GM18951 (cell line): Measurements from ENCODE around the gene MAGI2.
"Not testable (repeated sequence)": the region's sequence is repeated elsewhere in the genome, so short reads cannot be mapped to it uniquely, and the experiment has no call there.

Source experiments
- POLR2A ChIP-seq: IDR thresholded peaks from 4 replicates; pipeline ENCODE4 v1.6.1; 2011; ENCODE audit warnings: mild to moderate bottlenecking; ENCODE audit not compliant: insufficient read length, insufficient read depth; ENCODE audit errors: extremely low read depth
- in situ Hi-C: fragments of 300-500 bp; cut with MboI; formaldehyde crosslinking; loops from one replicate; pipeline ENCODE4 v1.12.0; 2022; ENCODE audit warnings: low sequenced_read_pairs, mixed read lengths, inconsistent platforms; ENCODE audit not compliant: unreplicated experiment

Gene MAGI2

DNA sequence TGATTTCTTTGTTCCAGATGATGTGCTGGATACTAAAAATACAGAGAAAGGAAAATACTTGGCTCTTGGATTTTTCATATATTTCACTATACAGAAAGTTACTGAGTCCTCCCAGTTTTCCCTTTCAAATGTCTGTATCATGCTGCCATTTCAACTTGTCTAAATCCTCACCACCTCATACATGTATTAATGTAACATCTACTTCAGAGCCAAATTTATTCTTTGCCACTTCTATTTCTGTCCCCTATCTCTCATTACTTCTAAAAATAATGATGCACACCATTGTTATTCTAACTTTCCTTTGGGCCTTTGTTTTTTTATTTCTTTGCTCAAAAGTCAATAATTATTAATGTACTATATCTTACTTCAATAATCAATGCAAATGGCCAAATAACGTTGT, 312.2 kb downstream of the MAGI2 start:
- in situ Hi-C loops = no loop called here
- TF ChIP-seq POLR2A = no peak

DNA sequence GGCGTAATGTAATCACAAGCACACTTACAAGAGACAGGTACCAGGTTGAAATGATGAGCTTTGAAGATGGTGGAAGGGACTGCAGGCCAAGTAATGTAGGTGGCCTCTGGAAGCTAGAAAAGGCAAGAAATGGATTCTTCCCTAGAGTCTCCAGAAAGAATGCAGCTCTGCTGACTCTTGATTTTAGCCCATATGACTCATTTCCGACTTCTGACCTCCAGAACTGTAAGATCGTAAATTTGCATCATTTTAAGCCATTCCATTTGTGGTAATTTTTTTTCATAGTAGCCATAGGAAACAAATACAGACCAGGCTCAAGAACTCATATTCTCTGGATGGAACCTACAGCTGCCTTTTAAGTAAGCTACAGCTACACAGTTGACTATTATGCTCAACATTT, 315.5 kb downstream of the MAGI2 start:
- no peak for TF ChIP-seq POLR2A
- in situ Hi-C loops = no loop called here

GRCh38 chr7:79132844-79133451, 320.5 kb downstream of the MAGI2 start:
- in situ Hi-C loops = no loop called here

GRCh38 chr7:79130715-79131114, 322.8 kb downstream of the MAGI2 start:
- no peak for TF ChIP-seq POLR2A
- in situ Hi-C loops = no loop called here

More at GRCh38 chr7:79132844-79133451, 320.5 kb downstream of the MAGI2 start:
- TF ChIP-seq POLR2A = no peak

- in situ Hi-C loops = no loop called here
- no peak for TF ChIP-seq POLR2A
These were observed 329.1 kb downstream of the MAGI2 start for GRCh38 chr7:79124331-79124730.

DNA sequence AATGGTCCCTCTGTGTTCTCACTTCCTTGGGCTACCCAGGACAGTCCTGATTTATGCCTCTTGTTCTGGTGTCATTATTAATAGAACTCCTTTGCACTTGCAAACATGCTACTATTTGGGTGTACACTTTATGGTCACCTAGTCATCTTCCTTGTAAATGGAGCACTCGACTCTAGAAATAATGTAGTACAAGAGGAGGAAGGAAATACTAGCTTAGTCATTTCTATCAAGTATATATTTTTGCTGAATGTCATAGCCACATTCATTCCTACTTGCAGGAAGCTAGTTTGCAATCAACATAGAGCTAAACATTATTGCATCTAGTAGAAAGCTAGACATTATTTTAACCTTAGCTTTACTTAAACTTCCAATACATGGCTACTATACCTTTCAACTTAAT, 335.3 kb downstream of the MAGI2 start:
- in situ Hi-C loops = no loop called here
- TF ChIP-seq POLR2A = no peak

- TF ChIP-seq POLR2A = no peak
- in situ Hi-C loops = no loop called here
These were observed 357.1 kb downstream of the MAGI2 start for GRCh38 chr7:79096361-79096805.

DNA sequence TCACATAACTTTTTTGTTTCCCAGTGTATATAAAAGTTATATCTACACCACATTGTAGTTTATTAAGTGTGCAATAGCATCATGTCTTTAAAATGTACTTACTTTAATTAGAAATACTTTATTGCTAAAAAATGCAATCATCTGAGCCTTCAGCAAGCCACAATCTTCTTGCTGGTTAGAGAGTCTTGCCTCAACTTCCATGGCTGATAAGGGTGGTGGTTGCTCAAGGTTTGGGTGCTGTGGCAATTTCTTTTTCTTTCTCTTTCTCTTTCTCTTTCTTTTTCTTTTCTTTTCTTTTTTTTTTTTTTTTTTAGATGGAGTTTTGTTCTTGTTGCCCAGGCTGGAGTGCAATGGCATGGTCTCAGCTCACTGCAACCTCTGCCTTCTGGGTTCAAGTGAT, 360.0 kb downstream of the MAGI2 start:
- in situ Hi-C loops = no loop called here
- no peak for TF ChIP-seq POLR2A

DNA sequence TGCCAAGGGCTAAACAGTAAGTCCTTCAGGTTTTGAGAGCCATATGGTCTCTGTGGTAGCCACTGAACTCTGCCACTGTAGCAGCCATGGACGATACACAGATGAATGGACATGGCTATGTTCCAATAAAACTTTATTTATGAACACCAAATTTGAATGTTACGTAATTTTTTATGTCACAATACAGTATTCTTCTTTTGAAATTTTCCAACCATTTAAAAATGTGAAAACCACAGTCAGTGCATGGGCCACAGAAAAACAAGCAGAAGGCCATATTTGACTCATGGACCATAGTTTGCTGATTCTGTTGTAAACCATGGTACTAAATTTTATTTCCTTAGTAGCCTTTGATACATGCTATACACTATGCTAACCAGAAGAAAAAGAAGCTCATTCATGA, 361.8 kb downstream of the MAGI2 start:
- in situ Hi-C loops = no loop called here
- no peak for TF ChIP-seq POLR2A

- TF ChIP-seq POLR2A = no peak
- in situ Hi-C loops = no loop called here
These were observed 362.5 kb downstream of the MAGI2 start for GRCh38 chr7:79091011-79091410.

DNA sequence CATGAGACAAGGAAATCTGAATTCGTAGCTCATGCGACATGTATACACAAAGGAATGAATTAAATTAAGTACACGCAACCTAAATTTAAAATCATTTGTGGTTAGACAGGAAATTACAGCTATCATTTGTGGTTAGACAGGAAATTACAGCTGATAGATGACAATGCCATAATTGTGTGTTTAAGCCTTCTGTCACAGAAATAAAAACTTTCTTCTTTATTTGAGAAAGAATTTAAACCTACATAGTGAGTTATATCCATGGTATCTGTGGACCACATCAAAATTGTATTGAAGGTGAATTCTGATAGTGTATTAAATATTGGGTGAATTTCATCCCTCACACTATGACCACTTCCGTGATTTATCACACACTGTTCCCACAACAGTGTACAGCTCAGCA, 362.9 kb downstream of the MAGI2 start:
- in situ Hi-C loops = no loop called here
- TF ChIP-seq POLR2A = no peak

DNA sequence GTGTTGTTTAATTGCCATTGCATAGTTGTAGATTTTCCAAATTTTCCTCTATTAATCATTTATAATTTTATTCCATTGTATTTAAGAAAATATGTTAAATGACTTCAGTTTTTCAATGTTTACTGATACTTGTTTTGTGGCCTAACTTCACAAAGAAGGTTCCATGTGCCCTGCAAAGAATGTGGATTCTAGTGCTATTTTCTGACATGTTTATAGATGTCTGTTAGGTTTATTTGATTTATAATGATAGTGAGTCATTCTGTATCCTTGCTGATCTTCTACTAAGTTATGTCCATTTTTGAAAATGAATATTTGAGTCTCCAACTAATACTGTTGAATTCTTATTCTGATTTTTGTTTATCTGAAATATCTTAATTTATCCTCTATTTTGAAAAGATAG, 369.0 kb downstream of the MAGI2 start:
- no peak for TF ChIP-seq POLR2A
- in situ Hi-C loops = no loop called here

- no peak for TF ChIP-seq POLR2A
- in situ Hi-C loops = no loop called here
These were observed 373.4 kb downstream of the MAGI2 start for GRCh38 chr7:79079919-79080554.

GRCh38 chr7:79078273-79078672, 375.2 kb downstream of the MAGI2 start:
- no peak for TF ChIP-seq POLR2A
- in situ Hi-C loops = no loop called here

- in situ Hi-C loops = not testable (repeated sequence)
These were observed 382.3 kb downstream of the MAGI2 start for GRCh38 chr7:79071187-79071586.
